ENCODE results near the gene SUB1.

SUB1 gene

DNA sequence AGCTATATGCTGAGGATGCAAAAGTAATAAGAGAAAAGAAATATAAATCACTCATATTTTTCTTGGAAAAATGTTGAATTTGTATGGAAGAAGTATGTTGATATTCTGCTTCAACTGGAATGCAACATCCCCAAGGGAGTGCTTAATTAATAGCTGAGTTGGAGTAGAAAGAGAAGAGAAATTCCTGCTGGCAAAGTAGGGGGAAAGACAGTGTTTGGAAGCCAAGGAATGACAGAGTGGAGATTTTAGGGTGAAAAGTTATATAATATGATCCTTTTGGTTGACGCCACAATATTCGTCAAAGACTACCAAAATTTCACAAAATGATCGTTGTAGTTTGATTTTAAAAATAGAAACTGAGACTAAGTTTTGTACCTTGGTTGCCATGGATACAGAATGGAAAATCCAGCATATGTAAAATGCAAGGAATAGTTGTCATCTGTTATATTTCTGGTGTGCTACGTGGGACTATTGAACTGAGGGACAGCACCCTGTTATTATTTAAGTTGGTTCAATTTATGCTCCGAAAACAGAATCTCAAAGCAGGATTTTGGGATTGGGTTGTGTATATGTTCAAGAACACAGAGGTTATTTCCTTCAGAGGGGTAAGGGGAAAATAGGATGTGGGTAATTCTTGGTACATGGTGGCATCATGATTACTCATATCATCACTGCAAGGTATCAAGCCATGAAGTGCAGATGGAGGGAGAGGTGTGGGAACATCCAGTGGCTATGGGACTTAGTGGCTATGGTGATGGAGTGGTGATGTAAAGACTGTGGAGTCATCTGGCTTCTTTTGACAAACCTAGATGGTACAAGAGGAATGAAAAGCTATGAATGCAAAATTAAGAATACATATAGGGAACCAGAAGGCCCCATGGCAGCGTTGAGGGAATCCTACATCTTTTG, 61.0 kb downstream of the SUB1 start:
- no peak for DNase-seq

DNA sequence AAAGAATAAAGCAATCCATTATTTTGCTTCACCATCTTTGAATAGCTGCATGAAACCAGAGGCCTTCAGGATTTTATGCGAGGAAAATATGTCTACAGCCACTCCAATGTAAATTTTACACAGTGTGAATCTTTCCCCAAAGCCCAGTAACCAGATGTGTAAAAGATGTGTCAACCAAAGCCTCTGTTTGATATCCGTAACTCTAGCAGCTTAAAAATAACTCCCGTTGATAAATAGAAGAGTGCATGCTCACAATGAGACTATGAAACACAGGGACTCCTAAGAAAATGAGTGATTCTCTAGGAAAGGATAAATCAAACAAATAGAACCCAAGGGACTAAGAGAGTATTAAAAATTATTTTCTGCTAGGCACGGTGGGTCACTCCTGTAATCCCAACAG, 65.7 kb downstream of the SUB1 start:
- DNase-seq = no peak

DNA sequence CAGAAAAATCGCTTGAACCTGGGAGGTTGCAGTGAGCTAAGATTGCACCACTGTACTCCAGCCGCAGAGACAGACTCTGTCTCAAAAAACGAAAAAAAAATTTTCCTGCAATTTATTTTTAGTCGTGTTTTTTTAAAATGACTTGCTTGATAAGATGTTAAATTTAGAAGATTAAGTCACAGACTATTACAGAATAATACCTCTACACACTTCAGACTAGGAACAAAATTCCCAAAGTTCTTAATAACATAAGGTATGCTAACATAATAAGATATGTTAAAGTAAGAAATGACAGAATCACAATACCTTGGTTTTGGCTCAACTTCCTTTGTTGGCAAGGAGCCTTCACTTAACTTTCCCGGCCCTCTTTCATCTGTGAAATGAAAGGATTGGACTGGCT, 66.3 kb downstream of the SUB1 start:
- DNase-seq = no peak

All from SHP77 (cell line).